CD4-positive, alpha-beta T cell treated with Interleukin-4 for 1 hour (primary cell): ENCODE data around the gene STPG3.
A peak's percentile ranks its signal among the peaks of the same experiment; 100 is the strongest.

Experiments
- DNase-seq, 2 donors: peaks; one replicate each; pipeline ENCODE4 v3.0.0-alpha.2; 2020 to 2022

The STPG3 gene

GRCh38 chr9:137222190-137223077 lies 28.7 kb upstream of the STPG3 start, which contains the start of gene RNF208:
TSS of gene RNF208 (minus strand) at chr9:137222240. CDS start at chr9:137221212, 1,028 bp downstream.
- DNase-seq: peak in 1 of 2 donors; percentile 8

- DNase-seq: peak; percentile 99 to 100
Measured at GRCh38 chr9:137223078-137223970, 27.8 kb upstream of the STPG3 start.

GRCh38 chr9:137224830-137225694 lies 26.0 kb upstream of the STPG3 start, which contains the start of gene CYSRT1:
TSS of gene CYSRT1 (plus strand) at chr9:137225174. CDS start at chr9:137225622, 448 bp downstream.
- peak in 1 of 2 donors; percentile 11 for DNase-seq

DNA sequence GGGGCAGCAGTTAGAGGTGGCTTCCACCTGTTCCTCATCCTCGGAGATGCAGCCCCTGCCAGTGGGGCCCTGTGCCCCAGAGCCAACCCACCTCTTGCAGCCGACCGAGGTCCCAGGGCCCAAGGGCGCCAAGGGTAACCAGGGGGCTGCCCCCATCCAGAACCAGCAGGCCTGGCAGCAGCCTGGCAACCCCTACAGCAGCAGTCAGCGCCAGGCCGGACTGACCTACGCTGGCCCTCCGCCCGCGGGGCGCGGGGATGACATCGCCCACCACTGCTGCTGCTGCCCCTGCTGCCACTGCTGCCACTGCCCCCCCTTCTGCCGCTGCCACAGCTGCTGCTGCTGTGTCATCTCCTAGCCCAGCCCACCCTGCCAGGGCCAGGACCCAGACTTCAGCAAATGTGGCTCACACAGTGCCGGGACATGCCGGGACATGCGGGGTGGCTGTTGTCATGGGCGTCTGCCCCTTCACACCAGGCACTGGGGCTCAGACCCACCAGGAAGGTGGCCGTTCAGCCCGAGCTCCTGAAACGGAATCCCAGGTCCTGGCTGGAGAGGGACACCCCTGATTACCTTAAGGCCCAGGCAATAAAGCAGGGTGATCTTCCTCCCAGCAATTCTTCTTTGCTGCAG lies 25.3 kb upstream of the STPG3 start:
- no peak for DNase-seq

- no peak for DNase-seq
Measured at GRCh38 chr9:137226338-137227053, 24.6 kb upstream of the STPG3 start.

GRCh38 chr9:137227054-137227852 lies 23.8 kb upstream of the STPG3 start, which contains the start of gene RNF224:
TSS of gene RNF224 (plus strand) at chr9:137227502. CDS start at chr9:137228336, 834 bp downstream.
- DNase-seq: peak; percentile 84 to 85

GRCh38 chr9:137227853-137228505 lies 23.1 kb upstream of the STPG3 start:
- DNase-seq: no peak

- no peak for DNase-seq
Measured at GRCh38 chr9:137228506-137228967, 22.5 kb upstream of the STPG3 start.

- no peak for DNase-seq
Measured at GRCh38 chr9:137228968-137229896, 21.9 kb upstream of the STPG3 start.

- DNase-seq: no peak
Measured at GRCh38 chr9:137229903-137230704, 21.0 kb upstream of the STPG3 start.

GRCh38 chr9:137230705-137231371 lies 20.2 kb upstream of the STPG3 start, which contains the start of gene SLC34A3:
TSS of gene SLC34A3 (plus strand) at chr9:137230901. CDS start at chr9:137231703, 802 bp downstream.
- DNase-seq: no peak

DNA sequence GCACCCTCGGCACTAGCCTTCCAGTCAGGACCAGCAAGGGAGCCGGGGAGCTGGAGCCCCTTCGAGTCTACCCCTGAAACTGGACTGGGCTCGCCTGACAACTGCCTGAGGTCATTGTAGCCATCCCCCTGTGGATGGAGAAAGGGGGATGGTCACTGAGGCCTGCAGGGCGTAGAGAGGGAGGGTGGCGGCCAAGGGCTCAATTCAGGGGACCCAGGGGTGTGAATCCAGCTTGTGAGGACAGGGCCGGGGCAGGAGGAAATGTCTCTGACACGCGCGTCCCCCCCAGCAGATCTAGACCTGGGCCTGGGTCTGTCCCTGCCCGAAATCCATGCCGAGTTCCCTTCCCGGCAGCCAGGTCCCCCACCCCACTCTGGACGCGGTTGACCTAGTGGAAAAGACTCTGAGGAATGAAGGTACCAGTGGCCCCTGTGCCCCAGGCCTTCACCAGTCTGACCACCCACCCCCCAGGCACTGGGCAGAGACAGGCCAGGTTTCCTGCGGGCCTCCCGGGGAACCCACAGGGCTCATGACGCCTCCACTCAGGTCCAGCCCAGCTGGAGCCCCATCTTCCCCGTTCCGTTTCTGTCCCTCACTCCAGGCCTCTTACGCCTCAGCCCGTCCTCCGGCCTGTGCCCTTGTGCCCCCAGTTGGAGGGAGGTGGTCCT lies 19.6 kb upstream of the STPG3 start:
- no peak for DNase-seq

DNA sequence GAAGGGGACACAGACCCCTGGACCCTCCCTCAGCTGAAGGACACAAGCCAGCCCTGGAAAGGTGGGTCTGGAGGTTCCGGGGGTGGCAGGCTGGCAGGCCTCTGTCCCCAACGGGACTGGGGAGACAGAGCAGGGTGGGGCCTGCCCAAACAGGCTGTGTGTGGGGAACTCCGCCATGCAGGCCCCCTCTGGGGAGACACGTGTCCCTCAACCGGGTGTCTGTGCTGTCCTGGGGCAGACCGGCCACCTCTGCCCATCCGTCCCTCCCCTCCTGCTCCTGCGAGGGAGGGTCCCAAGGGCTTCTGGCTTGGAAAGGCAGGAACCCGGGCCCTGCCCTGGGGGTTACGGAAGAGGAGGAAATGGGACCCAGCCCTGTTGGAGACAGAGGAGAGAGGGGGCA lies 19.0 kb upstream of the STPG3 start:
- no peak for DNase-seq

- no peak for DNase-seq
Measured at GRCh38 chr9:137232510-137232909, 18.6 kb upstream of the STPG3 start.

DNA sequence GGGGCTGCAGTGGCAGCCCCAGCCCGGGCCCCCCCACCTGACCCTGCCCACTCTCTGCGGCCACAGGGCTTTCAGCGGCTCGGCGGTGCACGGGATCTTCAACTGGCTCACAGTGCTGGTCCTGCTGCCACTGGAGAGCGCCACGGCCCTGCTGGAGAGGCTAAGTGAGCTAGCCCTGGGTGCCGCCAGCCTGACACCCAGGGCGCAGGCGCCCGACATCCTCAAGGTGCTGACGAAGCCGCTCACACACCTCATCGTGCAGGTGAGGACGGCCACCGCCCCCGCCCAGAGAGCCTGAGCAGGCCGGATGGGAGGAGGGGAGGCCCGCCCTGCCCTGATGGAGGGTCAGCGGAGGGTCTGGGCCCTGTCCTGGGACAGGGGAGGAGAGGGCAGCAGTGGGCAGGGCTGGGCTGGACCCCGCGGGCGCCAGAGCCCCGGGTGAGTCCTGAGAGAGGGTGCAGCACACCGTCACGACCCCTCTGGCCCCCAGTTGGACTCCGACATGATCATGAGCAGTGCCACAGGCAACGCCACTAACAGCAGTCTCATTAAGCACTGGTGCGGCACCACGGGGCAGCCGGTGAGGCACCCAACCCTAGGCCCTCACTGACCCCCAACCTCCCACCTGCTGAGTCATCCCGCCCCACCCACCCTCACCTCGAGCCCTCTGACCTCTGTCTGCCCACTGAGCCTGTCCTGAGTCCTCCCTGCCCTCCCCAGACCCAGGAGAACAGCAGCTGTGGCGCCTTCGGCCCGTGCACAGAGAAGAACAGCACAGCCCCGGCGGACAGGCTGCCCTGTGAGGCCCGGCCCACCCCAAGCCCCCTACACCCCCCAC lies 17.7 kb upstream of the STPG3 start:
- no peak for DNase-seq
